CD8-positive, alpha-beta memory T cell (primary cell): ENCODE measurements around the gene MARK4. TPM values are rescaled to one million over a fixed set of nuclear protein-coding genes. Genes with fewer than 3 reads are reported as not detected.

Experiments used
- CTCF ChIA-PET: fragments of 350-600 bp; sonication (Branson Sonifier 250); formaldehyde crosslinking; loops from one replicate; lab custom pipeline; 2021; ENCODE audit warnings: antibody characterized with exemption; lab: Charles Lee
- POLR2A ChIA-PET: fragments of 350-600 bp; sonication (Branson Sonifier 250); formaldehyde crosslinking; loops from one replicate; lab custom pipeline; 2021; ENCODE audit warnings: antibody characterized with exemption; lab: Charles Lee
- DNase-seq, 5 donors: peaks; one replicate each; pipeline versions ENCODE4 v3.0.0 to v3.0.0-alpha.2; 2020 to 2022; ENCODE audit warnings: mixed read lengths in 1 of 5
- H3K27ac ChIP-seq: one replicate; pipeline ENCODE4 v1.7.0; 2013; ENCODE audit warnings: low read depth, mild to moderate bottlenecking, low read length, moderate library complexity
- H3K27me3 ChIP-seq: 2 replicates; pipeline ENCODE4 v1.7.0; 2013; ENCODE audit warnings: low read length, mild to moderate bottlenecking; ENCODE audit not compliant: insufficient read depth, poor library complexity, severe bottlenecking
- H3K36me3 ChIP-seq: 2 replicates; pipeline ENCODE4 v1.7.0; 2013; ENCODE audit warnings: mild to moderate bottlenecking, low read length, moderate library complexity; ENCODE audit not compliant: insufficient read depth
- H3K4me1 ChIP-seq: 2 replicates; pipeline ENCODE4 v1.7.0; 2013; ENCODE audit warnings: mild to moderate bottlenecking, low read length, moderate library complexity; ENCODE audit not compliant: insufficient read depth
- H3K4me3 ChIP-seq: 2 replicates; pipeline ENCODE4 v1.7.0; 2013; ENCODE audit warnings: mild to moderate bottlenecking, low read length
- H3K9me3 ChIP-seq: 2 replicates; pipeline ENCODE4 v1.7.0; 2013; ENCODE audit warnings: mild to moderate bottlenecking, low read length
- H3K27ac Mint-ChIP-seq, 8 donors: one replicate each; pipeline ENCODE4 v1.8.0; 2020 to 2021; ENCODE audit warnings: mixed read lengths in 8 of 8, mild to moderate bottlenecking in 6 of 8, inconsistent platforms in 3 of 8, moderate library complexity in 3 of 8
- H3K27me3 Mint-ChIP-seq, 2 donors: one replicate each; pipeline ENCODE4 v1.8.0; 2020 to 2021; ENCODE audit warnings: mixed read lengths in 2 of 2, mild to moderate bottlenecking in 1 of 2, moderate library complexity in 1 of 2
- H3K36me3 Mint-ChIP-seq, 3 donors: one replicate each; pipeline ENCODE4 v1.8.0; 2020 to 2021; ENCODE audit warnings: mixed read lengths in 3 of 3, inconsistent platforms in 1 of 3, mild to moderate bottlenecking in 1 of 3
- H3K4me1 Mint-ChIP-seq, 3 donors: one replicate each; pipeline ENCODE4 v1.8.0; 2020 to 2021; ENCODE audit warnings: mixed read lengths in 3 of 3, inconsistent platforms in 1 of 3, mild to moderate bottlenecking in 1 of 3
- H3K4me3 Mint-ChIP-seq, 7 donors: one replicate each; pipeline ENCODE4 v1.8.0; 2020 to 2021; ENCODE audit warnings: mixed read lengths in 7 of 7, mild to moderate bottlenecking in 6 of 7, moderate library complexity in 4 of 7, inconsistent platforms in 2 of 7
- H3K9me3 Mint-ChIP-seq, 5 donors: one replicate each; pipeline ENCODE4 v1.8.0; 2020 to 2022; ENCODE audit warnings: mixed read lengths in 5 of 5, mild to moderate bottlenecking in 3 of 5, moderate library complexity in 2 of 5, inconsistent platforms in 1 of 5
- polyA plus RNA-seq: library from polyadenylated mRNA; unstranded; fragments of 300-500 nt; fragmentation: Illumina TruSeq; gene quantifications from one replicate; pipeline ENCODE4 v1.2.3, GENCODE V29; 2021
- total RNA-seq, 2 experiments: library from RNA; stranded (reverse); gene quantifications; one replicate each; pipeline ENCODE4 v1.2.3, GENCODE V29; 2021

Gene MARK4
- total and polyA plus RNA-seq, 3 experiments from 2014 or later: 2.6 to 21.2 (median 20.2) TPM

DNA sequence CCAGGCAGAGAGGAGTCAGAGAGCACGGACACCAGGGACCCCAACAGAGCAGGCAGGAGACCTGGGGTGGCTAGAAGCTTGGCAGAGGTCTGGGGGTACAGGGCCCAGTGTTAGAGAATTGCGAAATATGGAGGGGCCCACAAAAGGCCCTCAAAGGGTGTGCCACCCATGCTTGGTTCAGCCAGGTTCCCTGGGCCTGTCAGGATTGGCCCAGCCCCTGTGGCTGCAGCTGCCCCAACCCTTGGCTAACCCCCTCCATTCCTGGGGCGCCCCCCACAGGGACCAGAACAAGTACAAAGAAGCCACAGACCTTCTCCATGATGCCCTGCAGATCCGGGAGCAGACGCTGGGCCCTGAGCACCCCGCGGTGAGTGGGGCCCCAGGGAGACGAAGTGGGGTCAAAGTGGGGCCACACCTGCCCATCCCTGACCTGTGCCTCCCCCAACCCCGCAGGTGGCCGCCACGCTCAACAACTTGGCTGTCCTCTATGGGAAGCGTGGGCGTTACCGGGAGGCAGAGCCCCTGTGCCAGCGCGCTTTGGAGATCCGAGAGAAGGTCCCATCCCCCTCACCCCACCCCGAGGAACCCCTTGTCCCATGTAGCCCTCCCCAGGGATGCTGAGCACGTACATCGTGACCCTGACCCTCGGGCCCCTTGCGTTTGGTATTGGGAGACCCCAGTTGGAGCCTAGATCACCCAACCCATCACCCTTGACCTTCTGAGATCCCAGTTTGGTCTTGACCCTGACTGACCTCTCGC is 97.5 kb downstream of the MARK4 start:
- H3K36me3 Mint-ChIP-seq: peaks cover 0 to 29% (median 4%) of the 10 kb centered on the region in 3 donors
- no peak overlapping the region for H3K4me3 Mint-ChIP-seq
- Histone ChIP-seq H3K4me3 (no peak overlapping the region), H3K27me3 (no peaks in the 10 kb centered on the region), H3K27ac (no peak overlapping the region), H3K9me3 (no peaks in the 10 kb centered on the region), H3K36me3 (no peaks in the 10 kb centered on the region), H3K4me1 (no peaks in the 10 kb centered on the region)
- CTCF ChIA-PET: no interaction called here
- H3K4me1 Mint-ChIP-seq: no peaks in the 10 kb centered on the region
- POLR2A ChIA-PET: no interaction called here
- H3K27ac Mint-ChIP-seq: peak overlapping the region in 1 of 8 donors; percentile 58
- H3K27me3 Mint-ChIP-seq: peaks cover 11 to 17% of the 10 kb centered on the region in 2 donors
- no peak for DNase-seq
- H3K9me3 Mint-ChIP-seq: no peaks in the 10 kb centered on the region

DNA sequence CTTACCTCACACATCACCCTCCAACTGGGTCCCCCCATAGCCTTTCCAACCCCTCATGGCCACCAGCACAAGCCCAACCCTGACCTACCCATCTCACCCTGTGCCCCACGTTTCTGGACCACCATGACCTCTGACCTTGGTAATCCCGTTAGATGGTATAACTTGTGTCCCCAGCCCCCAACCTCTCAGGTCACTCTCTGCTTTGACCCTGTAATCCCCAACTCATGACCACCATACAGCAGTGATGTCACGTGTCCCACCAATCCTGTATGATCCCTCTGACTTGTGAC is 98.0 kb downstream of the MARK4 start:
- H3K4me3 Mint-ChIP-seq: no peak overlapping the region
- H3K4me1 Mint-ChIP-seq: no peaks in the 10 kb centered on the region
- peaks cover 11 to 15% of the 10 kb centered on the region in 2 donors for H3K27me3 Mint-ChIP-seq
- H3K27ac Mint-ChIP-seq: peak overlapping the region in 2 of 8 donors; percentile 52 to 58
- CTCF ChIA-PET: no interaction called here
- Histone ChIP-seq H3K27me3 (no peaks in the 10 kb centered on the region), H3K9me3 (no peaks in the 10 kb centered on the region), H3K4me1 (no peaks in the 10 kb centered on the region), H3K36me3 (no peaks in the 10 kb centered on the region), H3K27ac (no peak overlapping the region), H3K4me3 (no peak overlapping the region)
- no peaks in the 10 kb centered on the region for H3K9me3 Mint-ChIP-seq
- H3K36me3 Mint-ChIP-seq: peaks cover 0 to 34% (median 5%) of the 10 kb centered on the region in 3 donors
- POLR2A ChIA-PET: no interaction called here
- DNase-seq: no peak

DNA sequence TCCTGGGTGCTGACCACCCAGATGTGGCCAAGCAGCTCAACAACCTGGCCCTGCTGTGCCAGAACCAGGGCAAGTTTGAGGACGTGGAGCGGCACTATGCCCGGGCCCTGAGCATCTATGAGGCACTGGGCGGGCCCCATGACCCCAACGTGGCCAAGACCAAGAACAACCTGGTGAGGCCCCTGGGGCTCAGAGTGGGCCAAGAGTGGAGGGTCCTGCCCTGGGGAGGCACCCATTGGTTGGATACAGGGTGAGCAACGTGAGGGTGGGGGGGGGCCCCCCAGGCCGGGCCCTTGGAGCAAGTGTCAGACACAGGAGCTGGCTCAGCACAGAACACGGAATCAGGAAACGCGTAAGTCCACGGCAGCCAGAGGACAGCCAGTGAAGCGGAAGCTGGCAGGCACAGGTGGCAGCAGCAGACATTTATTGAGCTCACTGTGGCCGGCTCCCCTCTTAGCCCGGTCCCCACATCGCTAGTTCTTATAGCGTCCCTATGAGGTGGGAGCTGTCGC is 98.4 kb downstream of the MARK4 start:
- POLR2A ChIA-PET: no interaction called here
- no peaks in the 10 kb centered on the region for H3K27me3 ChIP-seq
- no peak for DNase-seq
- Mint-ChIP-seq H3K27me3 (peaks cover 7 to 12% of the 10 kb centered on the region in 2 donors), H3K27ac (peak overlapping the region in 1 of 8 donors; percentile 68), H3K36me3 (peaks cover 0 to 37% (median 5%) of the 10 kb centered on the region in 3 donors), H3K4me1 (peaks cover 0 to 2% (median 0%) of the 10 kb centered on the region in 3 donors), H3K9me3 (no peaks in the 10 kb centered on the region), H3K4me3 (no peak overlapping the region)
- no peaks in the 10 kb centered on the region for H3K4me1 ChIP-seq
- H3K36me3 ChIP-seq: no peaks in the 10 kb centered on the region
- no peaks in the 10 kb centered on the region for H3K9me3 ChIP-seq
- H3K4me3 ChIP-seq: no peak overlapping the region
- CTCF ChIA-PET: no interaction called here
- no peak overlapping the region for H3K27ac ChIP-seq

DNA sequence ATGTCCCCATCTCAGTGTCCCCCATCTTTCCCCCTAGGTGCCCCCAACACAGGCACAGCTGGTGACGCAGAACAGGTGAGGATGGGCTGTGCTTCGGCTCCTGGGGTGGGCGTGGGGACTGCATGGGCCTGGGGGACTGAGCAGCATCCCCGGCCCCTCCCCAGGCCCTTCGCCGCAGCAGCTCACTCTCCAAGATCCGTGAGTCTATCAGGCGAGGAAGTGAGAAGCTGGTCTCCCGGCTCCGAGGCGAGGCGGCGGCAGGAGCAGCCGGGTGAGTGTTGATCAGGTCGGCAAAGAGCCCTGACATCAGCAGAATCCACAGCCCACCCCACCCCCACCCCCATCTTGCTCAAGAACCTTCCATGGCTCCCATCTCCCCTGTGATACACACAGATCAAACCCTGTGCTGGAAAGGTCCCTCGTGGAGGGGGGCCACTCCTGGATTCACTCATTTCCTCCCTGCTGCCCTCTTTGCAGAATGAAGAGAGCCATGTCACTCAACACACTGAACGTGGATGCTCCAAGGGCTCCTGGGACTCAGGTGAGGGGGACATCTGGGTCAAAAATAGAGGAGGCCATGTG is 99.5 kb downstream of the MARK4 start:
- Mint-ChIP-seq H3K36me3 (peaks cover 0 to 41% (median 7%) of the 10 kb centered on the region in 3 donors), H3K4me3 (no peak overlapping the region), H3K4me1 (peaks cover 0 to 6% (median 0%) of the 10 kb centered on the region in 3 donors), H3K27me3 (peaks cover 6 to 7% of the 10 kb centered on the region in 2 donors), H3K9me3 (no peaks in the 10 kb centered on the region), H3K27ac (no peak overlapping the region)
- no peaks in the 10 kb centered on the region for H3K27me3 ChIP-seq
- no peaks in the 10 kb centered on the region for H3K36me3 ChIP-seq
- H3K9me3 ChIP-seq: no peaks in the 10 kb centered on the region
- H3K4me1 ChIP-seq: no peaks in the 10 kb centered on the region
- DNase-seq: no peak
- ChIA-PET CTCF (no interaction called here), POLR2A (no interaction called here)
- no peak overlapping the region for H3K4me3 ChIP-seq
- no peak overlapping the region for H3K27ac ChIP-seq

DNA sequence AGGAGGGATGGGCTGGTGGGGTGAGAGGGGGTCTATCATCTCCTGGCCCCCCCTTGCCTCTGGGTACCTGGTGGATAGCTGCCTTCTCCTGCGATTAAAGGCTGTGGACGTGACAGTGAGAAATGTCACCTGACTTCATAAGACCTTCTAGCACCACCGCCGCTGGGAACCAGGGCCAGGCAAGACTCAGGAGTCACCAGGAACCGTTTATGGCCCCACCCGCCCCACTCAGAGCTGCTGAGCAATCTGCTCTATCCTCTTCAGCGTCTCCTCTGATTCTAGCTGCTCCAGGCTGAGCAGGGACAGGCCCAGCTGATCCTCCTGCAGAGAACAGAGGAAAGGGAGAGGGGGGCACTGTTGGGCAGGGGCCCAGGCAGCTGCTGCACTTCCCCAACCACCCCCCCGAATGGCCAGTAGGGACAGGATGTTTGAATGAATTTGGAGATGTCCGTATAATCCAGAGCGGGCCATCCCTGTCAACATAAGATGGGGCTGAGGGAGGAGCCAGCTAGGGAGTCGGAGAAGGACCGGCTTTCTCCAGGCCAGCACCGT is 100.4 kb downstream of the MARK4 start:
- CTCF ChIA-PET: no interaction called here

DNA sequence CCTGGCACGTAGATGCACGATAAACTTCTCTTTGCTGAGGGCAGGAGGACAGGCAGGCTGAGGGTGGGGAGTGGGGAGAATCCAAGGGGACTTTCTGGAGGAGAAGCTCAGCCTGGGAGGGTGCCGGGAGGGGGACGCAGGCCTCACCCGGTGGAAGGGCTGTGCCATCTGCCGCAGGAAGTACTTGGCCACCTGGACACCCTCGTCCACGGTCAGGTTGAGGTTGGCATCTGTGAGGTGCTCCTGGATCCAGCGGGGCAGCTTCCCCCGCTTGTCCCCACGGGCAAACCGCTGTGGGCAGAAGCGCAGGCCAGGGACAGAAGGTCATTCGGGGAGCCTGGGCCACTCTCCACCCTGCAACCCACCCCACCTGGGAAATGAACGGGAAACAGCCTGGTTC is 101.0 kb downstream of the MARK4 start:
- Mint-ChIP-seq H3K4me1 (peaks cover 0 to 6% (median 0%) of the 10 kb centered on the region in 3 donors), H3K27ac (no peak overlapping the region), H3K4me3 (no peak overlapping the region), H3K27me3 (peaks cover 0 to 1% of the 10 kb centered on the region in 2 donors), H3K9me3 (no peaks in the 10 kb centered on the region), H3K36me3 (peaks cover 0 to 51% (median 7%) of the 10 kb centered on the region in 3 donors)
- no peaks in the 10 kb centered on the region for H3K4me1 ChIP-seq
- H3K27ac ChIP-seq: no peak overlapping the region
- no peak for DNase-seq
- no peaks in the 10 kb centered on the region for H3K9me3 ChIP-seq
- no peaks in the 10 kb centered on the region for H3K36me3 ChIP-seq
- H3K4me3 ChIP-seq: no peak overlapping the region
- H3K27me3 ChIP-seq: no peaks in the 10 kb centered on the region
- CTCF ChIA-PET: no interaction called here
- POLR2A ChIA-PET: no interaction called here

More for the DNA sequence above, 100.4 kb downstream of the MARK4 start:
- H3K27me3 ChIP-seq: no peaks in the 10 kb centered on the region
- H3K9me3 ChIP-seq: no peaks in the 10 kb centered on the region
- no peaks in the 10 kb centered on the region for H3K36me3 ChIP-seq
- no peaks in the 10 kb centered on the region for H3K9me3 Mint-ChIP-seq
- no peak overlapping the region for H3K4me3 ChIP-seq
- POLR2A ChIA-PET: no interaction called here
- H3K36me3 Mint-ChIP-seq: peaks cover 0 to 47% (median 7%) of the 10 kb centered on the region in 3 donors
- no peak overlapping the region for H3K4me3 Mint-ChIP-seq
- no peak overlapping the region for H3K27ac ChIP-seq
- peaks cover 0 to 1% of the 10 kb centered on the region in 2 donors for H3K27me3 Mint-ChIP-seq
- no peaks in the 10 kb centered on the region for H3K4me1 ChIP-seq
- no peak overlapping the region for H3K27ac Mint-ChIP-seq
- H3K4me1 Mint-ChIP-seq: peaks cover 0 to 6% (median 0%) of the 10 kb centered on the region in 3 donors
- no peak for DNase-seq

DNA sequence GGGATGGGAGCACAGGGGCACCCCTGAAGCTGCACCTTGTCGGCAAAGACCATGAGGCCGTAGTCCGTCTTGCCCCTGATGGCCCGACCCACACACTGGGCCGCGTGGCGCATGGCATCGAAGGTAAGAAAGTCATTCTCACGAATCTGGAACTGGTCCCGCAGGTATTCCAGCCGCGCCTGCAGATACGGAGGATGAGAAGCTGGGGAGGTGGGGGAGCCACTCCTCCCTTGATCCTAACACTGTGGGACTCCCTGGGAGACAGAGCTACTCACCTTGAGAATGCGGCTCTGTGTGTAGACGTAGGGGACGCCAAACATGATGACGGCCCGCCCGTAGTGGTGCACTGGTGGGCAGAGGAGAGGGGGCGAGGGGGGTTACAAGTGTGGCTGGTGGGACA is 101.4 kb downstream of the MARK4 start:
- H3K27ac Mint-ChIP-seq: no peak overlapping the region
- ChIA-PET POLR2A (no interaction called here), CTCF (no interaction called here)
- peaks cover 0 to 54% (median 7%) of the 10 kb centered on the region in 3 donors for H3K36me3 Mint-ChIP-seq
- Histone ChIP-seq H3K4me3 (no peak overlapping the region), H3K36me3 (no peaks in the 10 kb centered on the region), H3K27me3 (no peaks in the 10 kb centered on the region), H3K4me1 (no peaks in the 10 kb centered on the region), H3K9me3 (no peaks in the 10 kb centered on the region), H3K27ac (no peak overlapping the region)
- H3K27me3 Mint-ChIP-seq: peaks cover 0 to 1% of the 10 kb centered on the region in 2 donors
- no peaks in the 10 kb centered on the region for H3K9me3 Mint-ChIP-seq
- H3K4me1 Mint-ChIP-seq: peaks cover 0 to 6% (median 0%) of the 10 kb centered on the region in 3 donors
- no peak for DNase-seq
- H3K4me3 Mint-ChIP-seq: no peak overlapping the region
